Measurements from ENCODE around the gene UROC1. TPM values are rescaled to one million over a fixed set of nuclear protein-coding genes. Genes with fewer than 3 reads are reported as not detected.

The UROC1 gene
- total and polyA plus RNA-seq, 2 of the 13 experiments (the other 11 are each of a cell fraction or from before 2014, with no cell fraction given), result 0.71 to 1.3 TPM

- TF ChIP-seq ZBTB40 (IDR thresholded peaks at IDR 0.05) (no peak), ZBTB40 (CRISPR knock-in tag; IDR thresholded peaks at IDR 0.05) (no peak), ZNF644 (CRISPR knock-in tag; IDR thresholded peaks at IDR 0.05; ENCODE audit: low read depth) (no peak), SATB2 (CRISPR knock-in tag; IDR thresholded peaks at IDR 0.05) (no peak), ZNF776 (CRISPR knock-in tag; IDR thresholded peaks at IDR 0.05) (no peak), PRPF4 (IDR thresholded peaks at IDR 0.05; ENCODE audit: low read depth, low read length, poor library complexity, severe bottlenecking) (no peak), THAP7 (CRISPR knock-in tag; IDR thresholded peaks at IDR 0.05) (no peak), ZNF224 (CRISPR knock-in tag; IDR thresholded peaks at IDR 0.05) (no peak)
These were observed 32.2 kb downstream of the UROC1 start (continued) for GRCh38 chr3:126485176-126485897.
